Endodermal cell (in vitro differentiated cells): Measurements from ENCODE around the gene FRS3. TPM values are rescaled to one million over a fixed set of nuclear protein-coding genes. Genes with fewer than 3 reads are reported as not detected.

Source experiments
- DNase-seq: peaks from one replicate; pipeline ENCODE4 v3.0.0-alpha.2; 2017
- H3K27ac ChIP-seq: 2 replicates; pipeline ENCODE4 v1.5.1; 2013; ENCODE audit warnings: mild to moderate bottlenecking, low read depth, low read length, moderate library complexity
- H3K27me3 ChIP-seq: 2 replicates; pipeline ENCODE4 v1.6.1; 2013; ENCODE audit warnings: mild to moderate bottlenecking, low read length, moderate library complexity; ENCODE audit not compliant: insufficient read depth, control insufficient read depth, poor library complexity, severe bottlenecking
- H3K36me3 ChIP-seq: 2 replicates; pipeline ENCODE4 v1.7.0; 2013; ENCODE audit warnings: mild to moderate bottlenecking, low read length, moderate library complexity; ENCODE audit not compliant: control insufficient read depth, insufficient read depth
- H3K4me1 ChIP-seq: one replicate; pipeline ENCODE4 v1.7.0; 2013; ENCODE audit warnings: low read length; ENCODE audit not compliant: control insufficient read depth, insufficient read depth
- H3K4me3 ChIP-seq: 2 replicates; pipeline ENCODE4 v1.5.1; 2013; ENCODE audit warnings: mild to moderate bottlenecking, low read length, moderate library complexity
- H3K9ac ChIP-seq: 2 replicates; pipeline ENCODE4 v1.6.1; 2013; ENCODE audit warnings: mild to moderate bottlenecking, low read length, moderate library complexity; ENCODE audit not compliant: poor library complexity, severe bottlenecking; ENCODE audit errors: extremely low read depth
- H3K9me3 ChIP-seq: 2 replicates; pipeline ENCODE4 v1.6.1; 2013; ENCODE audit warnings: mild to moderate bottlenecking, low read length, moderate library complexity; ENCODE audit not compliant: control insufficient read depth
- H3K27ac Mint-ChIP-seq: 2 replicates; pipeline ENCODE4 v1.8.0; 2020; ENCODE audit warnings: mixed read lengths
- H3K27me3 Mint-ChIP-seq: 2 replicates; pipeline ENCODE4 v1.8.0; 2021; ENCODE audit warnings: mild to moderate bottlenecking, mixed read lengths; ENCODE audit not compliant: insufficient read depth
- H3K36me3 Mint-ChIP-seq: 2 replicates; pipeline ENCODE4 v1.8.0; 2020; ENCODE audit warnings: low read depth, mixed read lengths
- H3K4me1 Mint-ChIP-seq: 2 replicates; pipeline ENCODE4 v1.8.0; 2020; ENCODE audit warnings: mixed read lengths
- H3K4me3 Mint-ChIP-seq: 2 replicates; pipeline ENCODE4 v1.8.0; 2020; ENCODE audit warnings: mild to moderate bottlenecking, moderate library complexity, mixed read lengths
- H3K9me3 Mint-ChIP-seq: 2 replicates; pipeline ENCODE4 v1.8.0; 2020; ENCODE audit warnings: mild to moderate bottlenecking, mixed read lengths
- WGBS, 2 experiments: methylation state at CpG; one replicate each; pipeline versions ENCODE4 v1.1.5 to v1.1.7; 2013; ENCODE audit warnings: missing lambda C conversion rate in 2 of 2, mixed read lengths in 1 of 2; ENCODE audit not compliant: insufficient coverage in 1 of 2, insufficient read length in 1 of 2; 5-methylcytosine and 5-hydroxymethylcytosine counted together
- total RNA-seq, 2 donors: library from RNA; stranded (reverse); fragmentation: NEBNext Ultra II Directional in 1 of 2; extraction: Animal tissue kit (Norgen Biotek cat#: 25700) in 1 of 2; gene quantifications; 2 replicates in 1 of 2; 3 replicates in 1 of 2; pipeline ENCODE4 v1.2.1, GENCODE V29; 2021
- TF ChIP-seq, protein P1 (sequence below): fragments of 200-600 bp; sonication (generic); conservative IDR thresholded peaks from 2 replicates; pipeline ENCODE4 v1.5.0; 2021; ENCODE audit warnings: antibody characterized with exemption, mild to moderate bottlenecking

FRS3 gene
- total RNA-seq, 2 donors from 2014 or later, result 7.5 to 12.0 TPM

DNA sequence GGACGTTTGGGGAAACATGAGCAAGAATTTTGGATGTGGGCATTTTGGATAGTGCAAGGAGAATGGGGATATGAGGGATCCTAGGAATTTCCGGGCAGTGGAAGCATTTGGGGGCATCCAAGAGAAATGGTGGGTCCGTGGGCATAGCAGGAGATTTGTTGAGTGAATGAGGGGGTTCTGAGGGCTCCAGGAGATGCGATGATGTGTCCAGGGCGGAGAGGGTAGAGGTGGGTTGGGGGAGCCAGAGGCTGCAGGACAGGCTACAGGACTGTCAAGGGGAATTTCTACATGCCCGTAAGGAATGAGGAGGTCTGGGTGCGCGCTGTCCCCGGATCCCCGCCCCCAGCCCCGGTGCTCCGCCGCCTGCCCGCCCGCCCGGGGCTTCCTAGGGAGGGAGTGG is 364 bp downstream of the FRS3 start:
- Histone ChIP-seq H3K9ac (peak overlapping the region; percentile 38), H3K36me3 (peaks cover 21% of the 10 kb centered on the region), H3K27ac (no peak overlapping the region), H3K4me1 (no peaks in the 10 kb centered on the region), H3K4me3 (peak overlapping the region; percentile 94), H3K9me3 (no peaks in the 10 kb centered on the region), H3K27me3 (peaks cover 34% of the 10 kb centered on the region)
- H3K27me3 Mint-ChIP-seq, result peaks cover 44% of the 10 kb centered on the region
- peak overlapping the region; percentile 77 for H3K4me3 Mint-ChIP-seq
- TF ChIP-seq, protein P1, sequence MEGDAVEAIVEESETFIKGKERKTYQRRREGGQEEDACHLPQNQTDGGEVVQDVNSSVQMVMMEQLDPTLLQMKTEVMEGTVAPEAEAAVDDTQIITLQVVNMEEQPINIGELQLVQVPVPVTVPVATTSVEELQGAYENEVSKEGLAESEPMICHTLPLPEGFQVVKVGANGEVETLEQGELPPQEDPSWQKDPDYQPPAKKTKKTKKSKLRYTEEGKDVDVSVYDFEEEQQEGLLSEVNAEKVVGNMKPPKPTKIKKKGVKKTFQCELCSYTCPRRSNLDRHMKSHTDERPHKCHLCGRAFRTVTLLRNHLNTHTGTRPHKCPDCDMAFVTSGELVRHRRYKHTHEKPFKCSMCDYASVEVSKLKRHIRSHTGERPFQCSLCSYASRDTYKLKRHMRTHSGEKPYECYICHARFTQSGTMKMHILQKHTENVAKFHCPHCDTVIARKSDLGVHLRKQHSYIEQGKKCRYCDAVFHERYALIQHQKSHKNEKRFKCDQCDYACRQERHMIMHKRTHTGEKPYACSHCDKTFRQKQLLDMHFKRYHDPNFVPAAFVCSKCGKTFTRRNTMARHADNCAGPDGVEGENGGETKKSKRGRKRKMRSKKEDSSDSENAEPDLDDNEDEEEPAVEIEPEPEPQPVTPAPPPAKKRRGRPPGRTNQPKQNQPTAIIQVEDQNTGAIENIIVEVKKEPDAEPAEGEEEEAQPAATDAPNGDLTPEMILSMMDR, result no peak
- 3 to 7% methylated on average over 6 to 16 of the region's 16 CpGs for WGBS, 2 experiments
- H3K4me1 Mint-ChIP-seq, result peaks cover 14% of the 10 kb centered on the region
- no peak for DNase-seq
- peak overlapping the region; percentile 77 for H3K27ac Mint-ChIP-seq
- H3K36me3 Mint-ChIP-seq, result peaks cover 18% of the 10 kb centered on the region
- H3K9me3 Mint-ChIP-seq, result no peaks in the 10 kb centered on the region

DNA sequence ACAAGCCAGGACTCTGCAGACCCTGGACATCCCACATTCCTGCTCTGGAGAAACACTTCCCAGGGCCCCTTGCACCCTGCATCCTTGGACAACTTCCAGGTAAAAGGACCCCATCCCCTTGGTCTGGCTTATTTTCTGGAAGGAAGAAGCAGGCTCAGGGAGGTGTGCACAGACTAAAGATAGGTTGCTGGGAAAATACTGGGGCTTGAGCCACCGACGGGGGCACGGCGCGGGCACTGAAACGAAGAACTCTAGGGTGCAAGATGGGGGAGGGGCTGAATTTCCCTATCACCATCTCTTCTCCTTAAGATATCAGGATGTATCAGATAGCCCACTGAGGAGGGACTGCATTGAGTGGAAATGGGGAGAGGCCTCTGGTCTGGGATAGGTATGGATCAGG is 805 bp downstream of the FRS3 start:
- H3K9ac ChIP-seq, result peak overlapping the region; percentile 38
- H3K27ac Mint-ChIP-seq, result no peak overlapping the region

DNA sequence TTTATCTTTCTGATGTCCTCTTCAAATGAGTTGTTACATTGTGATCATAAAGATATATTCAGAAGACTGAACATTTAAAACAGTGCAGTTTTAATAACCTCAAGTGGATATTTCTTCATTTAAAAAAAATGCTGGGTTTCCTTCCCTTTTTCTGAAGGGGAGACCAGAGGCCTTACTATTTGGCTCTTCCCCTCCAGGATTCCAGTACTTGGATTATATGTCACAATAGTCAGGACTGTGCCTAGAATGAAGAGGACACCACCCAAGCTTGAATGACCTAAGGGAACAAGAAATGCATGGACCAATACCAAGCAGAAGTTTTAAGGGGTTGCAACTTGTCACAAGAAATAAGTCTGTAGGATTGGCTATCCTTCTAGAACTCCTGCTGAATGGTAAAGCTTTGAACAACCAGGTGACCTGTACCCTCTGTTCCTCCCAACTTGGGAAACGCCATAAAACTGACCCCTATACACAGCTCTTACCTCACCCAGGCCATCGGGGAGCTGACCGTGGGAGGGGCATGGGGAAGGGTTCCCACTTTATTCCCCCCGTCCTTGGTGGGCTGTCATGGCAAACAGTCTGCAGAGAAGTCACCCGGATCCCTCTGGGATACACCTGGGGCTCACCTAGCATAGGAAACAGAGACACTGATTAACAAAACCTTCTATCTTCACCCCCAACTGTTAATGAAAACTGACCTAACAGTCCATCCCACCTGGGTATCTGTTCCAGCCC is 2.0 kb downstream of the FRS3 start:
- Mint-ChIP-seq H3K4me3 (no peak overlapping the region), H3K27me3 (peaks cover 28% of the 10 kb centered on the region), H3K27ac (no peak overlapping the region), H3K9me3 (no peaks in the 10 kb centered on the region), H3K36me3 (peaks cover 23% of the 10 kb centered on the region), H3K4me1 (peaks cover 14% of the 10 kb centered on the region)
- WGBS, 2 experiments, result 83 to 95% methylated on average over 1 to 5 of the region's 5 CpGs
- Histone ChIP-seq H3K27me3 (peaks cover 19% of the 10 kb centered on the region), H3K4me3 (no peak overlapping the region), H3K9ac (no peak overlapping the region), H3K4me1 (no peaks in the 10 kb centered on the region), H3K27ac (no peak overlapping the region), H3K36me3 (peaks cover 25% of the 10 kb centered on the region), H3K9me3 (no peaks in the 10 kb centered on the region)
- DNase-seq, result no peak
- TF ChIP-seq, protein P1, result no peak

More for the DNA sequence above, 805 bp downstream of the FRS3 start:
- peaks cover 30% of the 10 kb centered on the region for H3K27me3 ChIP-seq
- H3K4me3 Mint-ChIP-seq, result peak overlapping the region; percentile 77
- H3K9me3 ChIP-seq, result no peaks in the 10 kb centered on the region
- no peak for DNase-seq
- H3K36me3 ChIP-seq, result peaks cover 24% of the 10 kb centered on the region
- H3K4me3 ChIP-seq, result peak overlapping the region; percentile 94
- peaks cover 39% of the 10 kb centered on the region for H3K27me3 Mint-ChIP-seq
- TF ChIP-seq, protein P1, result no peak
- no peaks in the 10 kb centered on the region for H3K9me3 Mint-ChIP-seq
- no peaks in the 10 kb centered on the region for H3K4me1 ChIP-seq
- peaks cover 22% of the 10 kb centered on the region for H3K36me3 Mint-ChIP-seq
- H3K4me1 Mint-ChIP-seq, result peaks cover 14% of the 10 kb centered on the region
- no peak overlapping the region for H3K27ac ChIP-seq
- 53 to 73% methylated on average over 4 to 6 of the region's 6 CpGs for WGBS, 2 experiments
